Epithelial cell of proximal tubule (primary cell): ENCODE results near the gene DUSP8. TPM values are rescaled to one million over a fixed set of nuclear protein-coding genes. Genes with fewer than 3 reads are reported as not detected.

Experiments
- DNase-seq: peaks from one replicate; pipeline ENCODE4 v3.0.0-alpha.2; 2011; ENCODE audit warnings: low read depth
- H3K4me3 ChIP-seq: 2 replicates; pipeline ENCODE4 v1.5.1; 2011; ENCODE audit warnings: low read depth, mild to moderate bottlenecking, low read length
- total RNA-seq: library from RNA; depleted of rRNA; stranded (reverse); fragments of >200 nt; gene quantifications from 2 replicates; pipeline ENCODE4 v1.2.3, GENCODE V29; 2015
- TF ChIP-seq, protein P1 (sequence below): conservative IDR thresholded peaks from 2 replicates; pipeline ENCODE4 v1.5.1; 2012; ENCODE audit warnings: low read depth, mild to moderate bottlenecking, low read length

Gene DUSP8
- total RNA-seq, 1 donor from 2014 or later, result 13.1 TPM

- H3K4me3 ChIP-seq, result no peak overlapping the region
- TF ChIP-seq, protein P1, sequence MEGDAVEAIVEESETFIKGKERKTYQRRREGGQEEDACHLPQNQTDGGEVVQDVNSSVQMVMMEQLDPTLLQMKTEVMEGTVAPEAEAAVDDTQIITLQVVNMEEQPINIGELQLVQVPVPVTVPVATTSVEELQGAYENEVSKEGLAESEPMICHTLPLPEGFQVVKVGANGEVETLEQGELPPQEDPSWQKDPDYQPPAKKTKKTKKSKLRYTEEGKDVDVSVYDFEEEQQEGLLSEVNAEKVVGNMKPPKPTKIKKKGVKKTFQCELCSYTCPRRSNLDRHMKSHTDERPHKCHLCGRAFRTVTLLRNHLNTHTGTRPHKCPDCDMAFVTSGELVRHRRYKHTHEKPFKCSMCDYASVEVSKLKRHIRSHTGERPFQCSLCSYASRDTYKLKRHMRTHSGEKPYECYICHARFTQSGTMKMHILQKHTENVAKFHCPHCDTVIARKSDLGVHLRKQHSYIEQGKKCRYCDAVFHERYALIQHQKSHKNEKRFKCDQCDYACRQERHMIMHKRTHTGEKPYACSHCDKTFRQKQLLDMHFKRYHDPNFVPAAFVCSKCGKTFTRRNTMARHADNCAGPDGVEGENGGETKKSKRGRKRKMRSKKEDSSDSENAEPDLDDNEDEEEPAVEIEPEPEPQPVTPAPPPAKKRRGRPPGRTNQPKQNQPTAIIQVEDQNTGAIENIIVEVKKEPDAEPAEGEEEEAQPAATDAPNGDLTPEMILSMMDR, result no peak
- DNase-seq, result no peak
Measured at GRCh38 chr11:1508986-1509385, 63.1 kb downstream of the DUSP8 start.

GRCh38 chr11:1508491-1508891 is 63.6 kb downstream of the DUSP8 start:
- no peak overlapping the region for H3K4me3 ChIP-seq
- TF ChIP-seq, protein P1, result no peak
- no peak for DNase-seq

DNA sequence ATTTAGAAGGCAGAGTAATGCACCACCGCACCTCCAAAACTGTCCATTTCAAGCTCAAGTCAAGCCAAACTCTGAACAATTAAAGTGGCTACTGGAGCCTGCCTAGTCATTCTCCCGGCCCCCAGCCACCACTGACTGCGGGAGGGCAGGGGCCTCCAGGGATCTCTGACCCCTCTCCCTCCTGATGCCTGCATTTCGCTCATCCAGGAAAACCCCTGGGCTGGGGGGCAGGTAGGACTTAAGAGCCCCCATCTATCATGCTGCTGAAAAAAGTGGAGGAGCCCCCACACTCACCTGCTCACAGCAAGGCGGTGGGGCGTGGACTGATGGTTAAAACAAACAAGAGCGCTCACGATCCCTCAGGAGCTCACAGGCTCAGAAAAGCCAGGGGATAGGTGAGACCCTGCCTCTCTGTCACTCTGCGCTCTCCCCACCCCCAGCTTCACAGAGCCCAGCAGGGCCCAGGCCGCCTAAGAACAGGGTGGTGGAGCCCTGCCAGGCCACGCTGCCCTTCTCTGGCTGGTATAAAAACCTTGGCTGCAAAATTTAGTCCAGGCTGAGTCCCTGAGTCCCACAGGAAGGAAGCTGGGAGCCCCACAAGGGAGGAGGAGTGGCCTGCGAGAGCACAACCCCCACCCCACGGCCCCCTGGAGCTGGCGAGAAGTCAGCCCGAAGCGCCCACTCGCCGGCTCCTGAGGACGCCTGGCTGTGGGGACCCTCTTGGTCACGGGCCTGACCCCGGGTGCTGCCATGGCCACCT is 64.5 kb downstream of the DUSP8 start:
- no peak for DNase-seq
- TF ChIP-seq, protein P1, result no peak
- H3K4me3 ChIP-seq, result no peak overlapping the region

- TF ChIP-seq, protein P1, result no peak
- DNase-seq, result no peak
- H3K4me3 ChIP-seq, result no peak overlapping the region
Measured at GRCh38 chr11:1506981-1507380, 65.1 kb downstream of the DUSP8 start.

DNA sequence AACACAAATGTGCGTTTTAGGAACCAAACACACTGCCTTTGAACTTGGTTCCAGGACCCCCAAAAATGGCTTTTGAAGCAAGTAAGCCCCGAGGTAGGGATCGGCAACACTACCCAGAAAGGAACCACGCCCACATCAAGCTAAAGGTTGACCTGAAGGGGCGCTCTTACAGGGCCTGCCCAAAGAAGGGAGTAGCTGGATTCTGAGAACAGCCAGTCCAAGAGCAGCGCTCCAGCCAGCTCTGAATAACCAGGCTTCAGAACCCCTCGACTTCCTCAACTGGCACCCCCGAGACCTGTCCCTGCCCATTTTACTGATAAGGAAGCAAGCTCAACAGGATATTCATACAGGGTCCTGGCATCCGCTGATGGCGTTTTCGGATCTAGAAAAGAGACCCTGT is 66.6 kb downstream of the DUSP8 start:
- DNase-seq, result no peak
- H3K4me3 ChIP-seq, result no peak overlapping the region
- TF ChIP-seq, protein P1, result no peak

GRCh38 chr11:1504581-1505290 is 67.3 kb downstream of the DUSP8 start:
- H3K4me3 ChIP-seq, result no peak overlapping the region
- DNase-seq, result no peak
- TF ChIP-seq, protein P1, result no peak
